K562 (cell line): ENCODE measurements around the gene PRKCE. TPM values are rescaled to one million over a fixed set of nuclear protein-coding genes. Genes with fewer than 3 reads are reported as not detected.

Source experiments
- ATAC-seq: fragments of 200-7000 bp; cut with Tn5 transposase; 3 replicates; pipeline ENCODE4 v1.9.1; 2020; ENCODE audit warnings: moderate library complexity
- BruUV-seq: library from RNA; stranded (reverse); fragments of 400-500 nt; replicated peaks from 2 replicates; lab custom pipeline; 2021; lab: Mats Ljungman, UMichigan
- CTCF ChIA-PET: fragments of 300-600 bp; formaldehyde crosslinking; extraction: SDS; loops from one replicate; lab custom pipeline; 2021; ENCODE audit warnings: low intra/inter-chr PET ratio; lab: Yijun Ruan, JAX
- POLR2A ChIA-PET: fragments of 300-600, 350-650 bp; sonication (Branson Sonifier 250); formaldehyde crosslinking; extraction: SDS; loops from one replicate; lab custom pipeline; 2021; ENCODE audit warnings: antibody characterized with exemption, inconsistent platforms; lab: Yijun Ruan, JAX
- DNase-seq, 4 experiments: peaks; one replicate each; pipeline versions ENCODE4 v3.0.0 to v3.0.0-alpha.2; 2011 to 2018; ENCODE audit warnings: low spot score in 3 of 4, mixed read lengths in 3 of 4; ENCODE audit errors: extremely low read depth in 1 of 4
- FAIRE-seq: peaks from 2 replicates; lab custom pipeline; 2011; peaks lifted over from hg19 to GRCh38; lab: Jason Lieb, UNC
- H2AFZ ChIP-seq: 2 replicates; pipeline ENCODE4 v1.6.0; 2011; ENCODE audit warnings: low read depth, low read length, control low read depth, inconsistent platforms
- H3K27ac ChIP-seq: fragments of 200-600 bp; 3 replicates; pipeline ENCODE4 v1.8.0; 2011; ENCODE audit warnings: low read depth, mild to moderate bottlenecking, control low read depth, inconsistent platforms, low read length, moderate library complexity, mixed read lengths; ENCODE audit errors: extremely low read depth
- H3K27me3 ChIP-seq, 2 experiments: fragments of 300-600 bp in 1 of 2; 2 replicates in 1 of 2; 3 replicates in 1 of 2; pipeline versions ENCODE4 v1.6.0 to v1.8.0; 2011; ENCODE audit warnings: inconsistent platforms in 2 of 2, low read length in 2 of 2, mild to moderate bottlenecking in 1 of 2, mixed read lengths in 1 of 2, moderate library complexity in 1 of 2; ENCODE audit not compliant: control insufficient read depth in 2 of 2, insufficient read depth in 2 of 2
- H3K36me3 ChIP-seq: fragments of 300-600 bp; 3 replicates; pipeline ENCODE4 v1.8.0; 2011; ENCODE audit warnings: mild to moderate bottlenecking, low read length, inconsistent platforms; ENCODE audit not compliant: control insufficient read depth, insufficient read depth
- H3K4me1 ChIP-seq, 2 experiments: fragments of 200-600 bp in 1 of 2; replicated peaks in 1 of 2; 2 replicates in 1 of 2; 3 replicates in 1 of 2; pipeline versions ENCODE4 v1.5.1 to v1.8.0; 2011; ENCODE audit warnings: inconsistent platforms in 2 of 2, low read length in 2 of 2, mild to moderate bottlenecking in 1 of 2, mixed read lengths in 1 of 2, moderate library complexity in 1 of 2; ENCODE audit not compliant: control insufficient read depth in 2 of 2, insufficient read depth in 2 of 2
- H3K4me2 ChIP-seq: 2 replicates; pipeline ENCODE4 v1.6.1; 2011; ENCODE audit warnings: low read length, control low read depth, inconsistent platforms, mixed read lengths; ENCODE audit not compliant: insufficient read depth
- H3K4me3 ChIP-seq: fragments of 200-600 bp; sonication (generic), shearing (Covaris generic); 2 replicates; pipeline ENCODE4 v1.5.1; 2016; ENCODE audit warnings: control low read depth, inconsistent platforms
- H3K79me2 ChIP-seq: fragments of 200-600 bp; 3 replicates; pipeline ENCODE4 v1.8.0; 2011; ENCODE audit warnings: low read length, inconsistent platforms; ENCODE audit not compliant: control insufficient read depth, insufficient read depth
- H3K9ac ChIP-seq, 2 experiments: 2 replicates each; pipeline versions ENCODE4 v1.6.0 to v1.6.1; 2011; ENCODE audit warnings: low read depth in 2 of 2, low read length in 2 of 2, control low read depth in 1 of 2, inconsistent platforms in 1 of 2, mild to moderate bottlenecking in 1 of 2, mixed read lengths in 1 of 2; ENCODE audit not compliant: insufficient read depth in 1 of 2
- H3K9me1 ChIP-seq: one replicate; pipeline ENCODE4 v1.6.0; 2011; ENCODE audit warnings: inconsistent platforms, mild to moderate bottlenecking, low read length, moderate library complexity; ENCODE audit not compliant: control insufficient read depth, insufficient read depth
- H3K9me3 ChIP-seq: replicated peaks from 2 replicates; pipeline ENCODE4 v1.5.1; 2011; ENCODE audit warnings: low read depth, low read length, inconsistent platforms; ENCODE audit not compliant: control insufficient read depth, insufficient read depth
- H4K20me1 ChIP-seq: replicated peaks from 2 replicates; pipeline ENCODE4 v1.6.1; 2011; ENCODE audit warnings: low read length, inconsistent platforms, mixed read lengths; ENCODE audit not compliant: control insufficient read depth, insufficient read depth
- MAFF ChIP-seq: IDR thresholded peaks from 2 replicates; pipeline ENCODE4 v1.6.1; 2012; ENCODE audit warnings: low read length, improper control_type of control experiment
- RUNX1 ChIP-seq: sonication (generic); IDR thresholded peaks from 2 replicates; pipeline ENCODE4 v1.6.1; 2016; ENCODE audit warnings: antibody characterized with exemption, low read depth
- SREBF1 ChIP-seq: fragments of 150-350 bp; IDR thresholded peaks from 2 replicates; pipeline ENCODE4 v1.6.1; 2014; ENCODE audit warnings: antibody characterized with exemption, low read depth, low read length, borderline replicate concordance
- TAL1 ChIP-seq: fragments of 450-650 bp; IDR thresholded peaks from 2 replicates; pipeline ENCODE4 v1.6.1; 2016; ENCODE audit warnings: mild to moderate bottlenecking
- YY1 ChIP-seq, 3 experiments: IDR thresholded peaks; 2 replicates each; pipeline ENCODE4 v1.6.1; 2011; ENCODE audit warnings: low read length in 2 of 3, mild to moderate bottlenecking in 2 of 3, moderate library complexity in 2 of 3, borderline replicate concordance in 1 of 3, control low read depth in 1 of 3, low read depth in 1 of 3; ENCODE audit not compliant: insufficient read depth in 3 of 3, insufficient replicate concordance in 2 of 3, control insufficient read depth in 1 of 3, insufficient read length in 1 of 3; ENCODE audit errors: extremely low read depth in 1 of 3
- WGBS: fragments of 100-300 bp; shearing (Covaris generic); methylation state at CpG from one replicate; pipeline ENCODE4 v1.1.6; 2016; ENCODE audit warnings: low coverage, mixed read lengths; ENCODE audit not compliant: insufficient coverage; ENCODE audit errors: missing lambda C conversion rate; 5-methylcytosine and 5-hydroxymethylcytosine counted together
- in situ Hi-C: fragments of 300-500 bp; cut with MboI; formaldehyde crosslinking; loops from 4 replicates; pipeline ENCODE4 v1.15.0; 2018; ENCODE audit warnings: inconsistent platforms, mixed read lengths
- intact Hi-C: fragments of 100-400 bp; cut with micrococcal nuclease; formaldehyde crosslinking; loops from 2 replicates; pipeline ENCODE4 v1.14.2; 2022
- polyA plus RNA-seq, 8 experiments: library from polyadenylated mRNA; depleted of rRNA in 4 of 8; stranded (reverse) in 5 of 8; unstranded in 3 of 8; fragments of >200 nt; fragmentation: Nextera tagmentation in 2 of 8; fragmentation: Illumina TruSeq in 1 of 8; extraction: Ambion mirVana in 2 of 8; extraction: Trizol in 1 of 8; gene quantifications; 2 replicates each; pipeline versions ENCODE4 v1.2.1 to v1.2.3, GENCODE V29; 2011 to 2014; ENCODE audit warnings: inconsistent platforms in 1 of 8, missing spikeins in 1 of 8
- total RNA-seq, 7 experiments: library from RNA; depleted of rRNA in 6 of 7; stranded (reverse); fragments of >200 nt in 6 of 7; fragmentation: Illumina TruSeq in 2 of 7; extraction: Trizol in 2 of 7; gene quantifications; 2 replicates each; pipeline versions ENCODE4 v1.2.1 to v1.2.3, GENCODE V29; 2011 to 2021; ENCODE audit warnings: low replicate concordance in 1 of 7

The PRKCE gene
- total and polyA plus RNA-seq, 9 of the 15 experiments (the other 6 are each of a cell fraction or from before 2014, with no cell fraction given) = 0.06 to 1.0 (median 0.22) TPM; not detected in 1

- TF ChIP-seq RUNX1 (no peak), MAFF (no peak)
Measured at GRCh38 chr2:46042207-46042637, 390.7 kb downstream of the PRKCE start (continued).

GRCh38 chr2:46042711-46043110 lies 391.2 kb downstream of the PRKCE start:
- Histone ChIP-seq H3K79me2 (no peaks in the 10 kb centered on the region), H4K20me1 (no peaks in the 10 kb centered on the region), H2AFZ (no peak overlapping the region), H3K27ac (no peak overlapping the region), H3K36me3 (no peaks in the 10 kb centered on the region), H3K4me1 (no peaks in the 10 kb centered on the region), H3K4me3 (no peak overlapping the region), H3K9me3 (no peaks in the 10 kb centered on the region), H3K9me1 (no peaks in the 10 kb centered on the region), H3K9ac (no peak overlapping the region), H3K27me3 (peaks cover 20 to 23% of the 10 kb centered on the region in 2 experiments; a peak in 4 of 5 replicates), H3K4me2 (no peak overlapping the region)
- intact Hi-C loops = no loop called here
- WGBS = 2% methylated on average over 3 of the region's 3 CpGs
- FAIRE-seq (no peak), ATAC-seq (no peak), DNase-seq (no peak)
- in situ Hi-C loops = no loop called here
- BruUV-seq = no TSS peak
- POLR2A ChIA-PET = interaction anchor here (0.7 kb wide), 1 partner anchor 311 kb away, joined by 4 read pairs; no protein-coding TSS in a partner anchor
- TF ChIP-seq TAL1 = no peak
- no peak for TF ChIP-seq YY1 (IDR thresholded peaks at IDR 0.05; ENCODE audit: borderline replicate concordance in 1 of 3, control insufficient read depth in 1 of 3, extremely low read depth in 1 of 3, insufficient read depth in 3 of 3, insufficient read length in 1 of 3, insufficient replicate concordance in 2 of 3, low read depth in 1 of 3, low read length in 2 of 3)
- TF ChIP-seq SREBF1 = no peak
- CTCF ChIA-PET = no interaction called here
